Calu3 (cell line): ENCODE measurements around the gene PLCG1. TPM values are rescaled to one million over a fixed set of nuclear protein-coding genes. Genes with fewer than 3 reads are reported as not detected.

Experiments used
- BruUV-seq: library from RNA; stranded (reverse); fragments of 400-500 nt; replicated peaks from 2 replicates; lab custom pipeline; 2021; lab: Mats Ljungman, UMichigan
- CTCF ChIA-PET: fragments of 300-600 bp; sonication (Branson Sonifier 250); formaldehyde crosslinking; loops from one replicate; lab custom pipeline; 2022; ENCODE audit warnings: antibody characterized with exemption; lab: Charles Lee
- DNase-seq: peaks from one replicate; pipeline ENCODE4 v3.0.0; 2022
- H3K27ac Mint-ChIP-seq: one replicate; pipeline ENCODE4 v1.8.0; 2022; ENCODE audit warnings: mixed read lengths; ENCODE audit not compliant: unreplicated experiment
- H3K27me3 Mint-ChIP-seq: one replicate; pipeline ENCODE4 v1.8.0; 2022; ENCODE audit warnings: mixed read lengths; ENCODE audit not compliant: unreplicated experiment
- H3K36me3 Mint-ChIP-seq: one replicate; pipeline ENCODE4 v1.8.0; 2022; ENCODE audit warnings: mild to moderate bottlenecking, moderate library complexity, mixed read lengths; ENCODE audit not compliant: insufficient read depth, unreplicated experiment
- H3K4me1 Mint-ChIP-seq: one replicate; pipeline ENCODE4 v1.8.0; 2022; ENCODE audit warnings: mild to moderate bottlenecking, low read depth, mixed read lengths; ENCODE audit not compliant: unreplicated experiment
- H3K4me3 Mint-ChIP-seq: one replicate; pipeline ENCODE4 v1.8.0; 2022; ENCODE audit warnings: mild to moderate bottlenecking, low read depth, moderate library complexity, mixed read lengths; ENCODE audit not compliant: unreplicated experiment
- H3K9me3 Mint-ChIP-seq: one replicate; pipeline ENCODE4 v1.8.0; 2022; ENCODE audit warnings: low read depth, mixed read lengths; ENCODE audit not compliant: unreplicated experiment
- CTCF ChIP-seq: fragments of 200-600 bp; IDR thresholded peaks from one replicate; pipeline ENCODE4 v1.8.0; 2022; ENCODE audit warnings: antibody characterized with exemption; ENCODE audit not compliant: unreplicated experiment
- intact Hi-C: fragments of 100-400 bp; cut with micrococcal nuclease; formaldehyde crosslinking; loops from one replicate; pipeline ENCODE4 v1.10.0; 2022; ENCODE audit not compliant: unreplicated experiment
- total RNA-seq: library from RNA; stranded (reverse); gene quantifications from 2 replicates; pipeline ENCODE4 v1.2.3, GENCODE V29; 2022

Gene PLCG1
- total RNA-seq, 1 experiment from 2014 or later = 127 TPM

- Mint-ChIP-seq H3K27ac (no peak overlapping the region), H3K4me3 (no peak overlapping the region), H3K4me1 (no peaks in the 10 kb centered on the region), H3K9me3 (no peaks in the 10 kb centered on the region), H3K27me3 (no peaks in the 10 kb centered on the region), H3K36me3 (peaks cover 4% of the 10 kb centered on the region)
- intact Hi-C loops = no loop called here
- no TSS peak for BruUV-seq
- no peak for DNase-seq
- TF ChIP-seq CTCF = no peak
- CTCF ChIA-PET = no interaction called here
Measured at GRCh38 chr20:41179961-41180360, 42.6 kb downstream of the PLCG1 start.

- Mint-ChIP-seq H3K27me3 (no peaks in the 10 kb centered on the region), H3K4me3 (no peak overlapping the region), H3K9me3 (no peaks in the 10 kb centered on the region), H3K4me1 (no peaks in the 10 kb centered on the region), H3K27ac (no peak overlapping the region), H3K36me3 (peaks cover 4% of the 10 kb centered on the region)
- CTCF ChIA-PET = no interaction called here
- no TSS peak for BruUV-seq
- TF ChIP-seq CTCF = no peak
- DNase-seq = no peak
- intact Hi-C loops = no loop called here
Measured at GRCh38 chr20:41180599-41181333, 43.4 kb downstream of the PLCG1 start.

- Mint-ChIP-seq H3K27me3 (no peaks in the 10 kb centered on the region), H3K36me3 (no peaks in the 10 kb centered on the region), H3K4me3 (no peak overlapping the region), H3K27ac (no peak overlapping the region), H3K9me3 (no peaks in the 10 kb centered on the region), H3K4me1 (no peaks in the 10 kb centered on the region)
- no peak for DNase-seq
- CTCF ChIA-PET = interaction anchor here (0.7 kb wide), 1 partner anchor 191 kb away, joined by 3 read pairs; no protein-coding TSS in a partner anchor
- intact Hi-C loops = no loop called here
- no peak for TF ChIP-seq CTCF
- no TSS peak for BruUV-seq
Measured at GRCh38 chr20:41181567-41181966, 44.2 kb downstream of the PLCG1 start.

GRCh38 chr20:41182296-41183212, 45.2 kb downstream of the PLCG1 start:
- H3K36me3 Mint-ChIP-seq = no peaks in the 10 kb centered on the region
- TSS peak; percentile 5 for BruUV-seq

More at GRCh38 chr20:41182296-41183212, 45.2 kb downstream of the PLCG1 start:
- Mint-ChIP-seq H3K4me3 (no peak overlapping the region), H3K4me1 (no peaks in the 10 kb centered on the region), H3K27me3 (no peaks in the 10 kb centered on the region), H3K27ac (no peak overlapping the region), H3K9me3 (no peaks in the 10 kb centered on the region)
- CTCF ChIA-PET = no interaction called here
- DNase-seq = no peak
- intact Hi-C loops = no loop called here
- TF ChIP-seq CTCF = no peak
